Activated CD8-positive, alpha-beta T cell treated with anti-CD3 and anti-CD28 coated beads for 36 hours (primary cell): Measurements from ENCODE around the gene MED14. TPM values are rescaled to one million over a fixed set of nuclear protein-coding genes. Genes with fewer than 3 reads are reported as not detected.
"Not testable (repeated sequence)": the region's sequence is repeated elsewhere in the genome, so short reads cannot be mapped to it uniquely, and the experiment has no call there.

ENCODE experiments used
- ATAC-seq: fragments of 200-7000 bp; cut with Tn5 transposase; one replicate; pipeline ENCODE4 v1.10.0; 2021; ENCODE audit warnings: mild to moderate bottlenecking, moderate library complexity
- CTCF ChIA-PET: fragments of 350-600 bp; sonication (Branson Sonifier 250); formaldehyde crosslinking; loops from one replicate; lab custom pipeline; 2021; ENCODE audit warnings: antibody characterized with exemption; lab: Charles Lee
- POLR2A ChIA-PET: fragments of 350-600 bp; sonication (Branson Sonifier 250); formaldehyde crosslinking; loops from one replicate; lab custom pipeline; 2021; ENCODE audit warnings: antibody characterized with exemption; lab: Charles Lee
- DNase-seq: peaks from one replicate; pipeline ENCODE4 v3.0.0-alpha.2; 2020
- H3K27ac Mint-ChIP-seq: one replicate; pipeline ENCODE4 v1.8.0; 2021; ENCODE audit warnings: mild to moderate bottlenecking, mixed read lengths
- H3K27me3 Mint-ChIP-seq: one replicate; pipeline ENCODE4 v1.8.0; 2021; ENCODE audit warnings: mixed read lengths
- H3K36me3 Mint-ChIP-seq: one replicate; pipeline ENCODE4 v1.8.0; 2021; ENCODE audit warnings: low read depth, mixed read lengths
- H3K4me1 Mint-ChIP-seq: one replicate; pipeline ENCODE4 v1.8.0; 2021; ENCODE audit warnings: low read depth, mixed read lengths
- H3K4me3 Mint-ChIP-seq: one replicate; pipeline ENCODE4 v1.8.0; 2021; ENCODE audit warnings: mild to moderate bottlenecking, moderate library complexity, mixed read lengths
- H3K9me3 Mint-ChIP-seq: one replicate; pipeline ENCODE4 v1.8.0; 2021; ENCODE audit warnings: mixed read lengths
- intact Hi-C: fragments of 100-400 bp; cut with micrococcal nuclease; formaldehyde crosslinking; loops from one replicate; pipeline ENCODE4 v1.10.0; 2022
- total RNA-seq, 2 experiments: library from RNA; stranded (reverse); gene quantifications; one replicate each; pipeline ENCODE4 v1.2.3, GENCODE V29; 2021
- TF ChIP-seq, protein P1 (sequence below): fragments of 200-600 bp; IDR thresholded peaks from one replicate; pipeline ENCODE4 v1.8.0; 2022; ENCODE audit warnings: antibody characterized with exemption, mild to moderate bottlenecking

Gene MED14
- total RNA-seq, 2 experiments from 2014 or later, result 37.1 to 39.9 TPM

DNA sequence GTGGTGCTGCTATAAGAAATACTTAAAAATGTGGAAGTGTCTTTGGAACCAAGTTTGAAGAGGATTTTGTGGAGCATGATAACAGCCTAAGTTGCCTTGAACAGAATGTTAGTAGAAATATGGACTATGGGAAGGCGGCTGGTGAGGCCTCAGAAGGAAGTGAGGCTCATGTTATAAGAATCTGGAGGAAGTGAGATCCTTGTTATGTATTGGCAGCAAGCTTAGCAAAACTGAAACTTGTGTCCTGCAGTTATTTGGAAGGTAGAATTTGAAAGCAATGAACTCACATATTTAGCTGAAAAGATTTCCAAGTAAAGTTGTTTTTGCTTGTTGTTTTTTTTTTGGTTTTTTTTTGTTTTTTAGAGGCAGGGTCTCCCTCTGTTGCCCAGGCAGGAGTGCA is 13.6 kb upstream of the MED14 start:
- Mint-ChIP-seq H3K4me1 (peaks cover 17% of the 10 kb centered on the region), H3K27ac (peak overlapping the region; percentile 27), H3K9me3 (peaks cover 1% of the 10 kb centered on the region), H3K36me3 (no peaks in the 10 kb centered on the region), H3K27me3 (no peaks in the 10 kb centered on the region), H3K4me3 (no peak overlapping the region)
- POLR2A ChIA-PET, result interaction anchor here (0.8 to 1.4 kb wide), 2 partner anchors 9 to 14 kb away, joined by 3 to 6 read pairs; no protein-coding TSS in a partner anchor
- CTCF ChIA-PET, result interaction anchor here (1.1 to 1.7 kb wide), 2 partner anchors 10 to 97 kb away, joined by 4 to 6 read pairs; no protein-coding TSS in a partner anchor
- TF ChIP-seq, protein P1, sequence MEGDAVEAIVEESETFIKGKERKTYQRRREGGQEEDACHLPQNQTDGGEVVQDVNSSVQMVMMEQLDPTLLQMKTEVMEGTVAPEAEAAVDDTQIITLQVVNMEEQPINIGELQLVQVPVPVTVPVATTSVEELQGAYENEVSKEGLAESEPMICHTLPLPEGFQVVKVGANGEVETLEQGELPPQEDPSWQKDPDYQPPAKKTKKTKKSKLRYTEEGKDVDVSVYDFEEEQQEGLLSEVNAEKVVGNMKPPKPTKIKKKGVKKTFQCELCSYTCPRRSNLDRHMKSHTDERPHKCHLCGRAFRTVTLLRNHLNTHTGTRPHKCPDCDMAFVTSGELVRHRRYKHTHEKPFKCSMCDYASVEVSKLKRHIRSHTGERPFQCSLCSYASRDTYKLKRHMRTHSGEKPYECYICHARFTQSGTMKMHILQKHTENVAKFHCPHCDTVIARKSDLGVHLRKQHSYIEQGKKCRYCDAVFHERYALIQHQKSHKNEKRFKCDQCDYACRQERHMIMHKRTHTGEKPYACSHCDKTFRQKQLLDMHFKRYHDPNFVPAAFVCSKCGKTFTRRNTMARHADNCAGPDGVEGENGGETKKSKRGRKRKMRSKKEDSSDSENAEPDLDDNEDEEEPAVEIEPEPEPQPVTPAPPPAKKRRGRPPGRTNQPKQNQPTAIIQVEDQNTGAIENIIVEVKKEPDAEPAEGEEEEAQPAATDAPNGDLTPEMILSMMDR, result no peak
- DNase-seq, result no peak
- intact Hi-C loops, result no loop called here
- no peak for ATAC-seq

- POLR2A ChIA-PET, result no interaction called here
- ATAC-seq, result no peak
- no peaks in the 10 kb centered on the region for H3K36me3 Mint-ChIP-seq
- intact Hi-C loops, result no loop called here
- H3K9me3 Mint-ChIP-seq, result peaks cover 1% of the 10 kb centered on the region
- H3K27me3 Mint-ChIP-seq, result no peaks in the 10 kb centered on the region
- CTCF ChIA-PET, result no interaction called here
- H3K4me1 Mint-ChIP-seq, result peaks cover 17% of the 10 kb centered on the region
- no peak overlapping the region for H3K27ac Mint-ChIP-seq
- DNase-seq, result no peak
- TF ChIP-seq, protein P1, result no peak
- no peak overlapping the region for H3K4me3 Mint-ChIP-seq
These were observed 11.2 kb upstream of the MED14 start for GRCh38 chrX:40746521-40746920.

DNA sequence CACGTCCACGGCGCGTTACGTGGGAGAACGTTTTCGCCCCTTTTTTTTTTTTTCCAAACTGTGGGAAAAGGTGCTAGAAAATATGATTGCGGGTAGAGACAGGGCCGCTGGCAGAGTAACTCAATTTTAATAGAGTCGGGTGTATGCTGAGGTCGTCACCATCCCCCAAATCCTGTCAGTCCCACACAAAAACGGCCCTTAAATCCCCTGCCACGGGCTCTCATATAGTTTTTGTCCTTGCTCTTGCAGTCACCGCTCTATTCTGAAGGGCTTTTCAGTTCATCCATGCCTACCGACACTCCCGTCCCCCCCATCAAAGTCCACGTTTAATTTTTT is 796 bp upstream of the MED14 start:
- TF ChIP-seq, protein P1, result no peak
- peaks cover 40% of the 10 kb centered on the region for H3K4me1 Mint-ChIP-seq
- intact Hi-C loops, result no loop called here
- peak overlapping the region; percentile 81 for H3K4me3 Mint-ChIP-seq
- CTCF ChIA-PET, result interaction anchor here (0.7 to 1.1 kb wide), 2 partner anchors 85 to 378 kb away, joined by 3 read pairs; no protein-coding TSS in a partner anchor
- no peaks in the 10 kb centered on the region for H3K9me3 Mint-ChIP-seq
- peak overlapping the region; percentile 97 for H3K27ac Mint-ChIP-seq
- ATAC-seq (peak; percentile 5), DNase-seq (no peak)
- peaks cover 10% of the 10 kb centered on the region for H3K36me3 Mint-ChIP-seq
- H3K27me3 Mint-ChIP-seq, result no peaks in the 10 kb centered on the region
- POLR2A ChIA-PET, result no interaction called here

GRCh38 chrX:40734971-40735324 is 394 bp downstream of the MED14 start:
- peak overlapping the region; percentile 85 for H3K27ac Mint-ChIP-seq
- no peaks in the 10 kb centered on the region for H3K9me3 Mint-ChIP-seq
- CTCF ChIA-PET, result interaction anchor here (0.6 to 1.4 kb wide), 3 partner anchors 39 to 82 kb away, joined by 3 to 5 read pairs (median 5); no protein-coding TSS in a partner anchor
- peak; percentile 5 for ATAC-seq
- intact Hi-C loops, result no loop called here
- peaks cover 10% of the 10 kb centered on the region for H3K36me3 Mint-ChIP-seq
- H3K4me1 Mint-ChIP-seq, result peaks cover 50% of the 10 kb centered on the region
- no peaks in the 10 kb centered on the region for H3K27me3 Mint-ChIP-seq
- peak; percentile 39 for DNase-seq
- H3K4me3 Mint-ChIP-seq, result peak overlapping the region; percentile 85
- POLR2A ChIA-PET, result interaction anchor here (0.7 to 1.0 kb wide), 3 partner anchors 12 to 87 kb away, joined by 3 read pairs; partner anchors contain the start of gene CXorf38
- TF ChIP-seq, protein P1, result no peak

GRCh38 chrX:40733706-40734105 is 1.6 kb downstream of the MED14 start:
- ChIA-PET POLR2A (no interaction called here), CTCF (no interaction called here)
- ATAC-seq (no peak), DNase-seq (no peak)
- H3K9me3 Mint-ChIP-seq, result no peaks in the 10 kb centered on the region
- H3K36me3 Mint-ChIP-seq, result peaks cover 13% of the 10 kb centered on the region
- no peaks in the 10 kb centered on the region for H3K27me3 Mint-ChIP-seq
- peaks cover 54% of the 10 kb centered on the region for H3K4me1 Mint-ChIP-seq
- peak overlapping the region; percentile 85 for H3K4me3 Mint-ChIP-seq
- intact Hi-C loops, result no loop called here
- peak overlapping the region; percentile 55 for H3K27ac Mint-ChIP-seq
- TF ChIP-seq, protein P1, result no peak

GRCh38 chrX:40732499-40732898 is 2.8 kb downstream of the MED14 start:
- peaks cover 50% of the 10 kb centered on the region for H3K4me1 Mint-ChIP-seq
- CTCF ChIA-PET, POLR2A ChIA-PET, ATAC-seq, H3K9me3 Mint-ChIP-seq, DNase-seq, intact Hi-C loops, H3K27me3 Mint-ChIP-seq: not testable (repeated sequence)
- peak overlapping the region; percentile 37 for H3K27ac Mint-ChIP-seq
- H3K36me3 Mint-ChIP-seq, result peaks cover 22% of the 10 kb centered on the region
- H3K4me3 Mint-ChIP-seq, result peak overlapping the region; percentile 48
